GM19043 (cell line): ENCODE data around the gene ATP2B2.

Experiments used
- ATAC-seq: cut with Tn5 transposase; IDR thresholded peaks from one replicate; pipeline ENCODE4 v1.9.1; 2021; ENCODE audit warnings: low read depth; ENCODE audit not compliant: unreplicated experiment

The ATP2B2 gene

GRCh38 chr3:10530241-10530640 is 24.9 kb upstream of the ATP2B2 start:
- no peak for ATAC-seq

- no peak for ATAC-seq
Observed at GRCh38 chr3:10529809-10530208, 24.4 kb upstream of the ATP2B2 start.

- ATAC-seq: no peak
Observed at GRCh38 chr3:10528046-10528445, 22.7 kb upstream of the ATP2B2 start.

GRCh38 chr3:10527295-10528001 is 22.1 kb upstream of the ATP2B2 start:
- ATAC-seq: no peak

GRCh38 chr3:10526366-10526765 is 21.0 kb upstream of the ATP2B2 start:
- no peak for ATAC-seq

- ATAC-seq: no peak
Observed at GRCh38 chr3:10524799-10525301, 19.5 kb upstream of the ATP2B2 start.

- no peak for ATAC-seq
Observed at GRCh38 chr3:10524270-10524669, 18.9 kb upstream of the ATP2B2 start.

GRCh38 chr3:10523561-10523960 is 18.2 kb upstream of the ATP2B2 start:
- ATAC-seq: no peak

GRCh38 chr3:10522646-10523303 is 17.4 kb upstream of the ATP2B2 start:
- no peak for ATAC-seq

- no peak for ATAC-seq
Observed at GRCh38 chr3:10521772-10522441, 16.5 kb upstream of the ATP2B2 start.

GRCh38 chr3:10520072-10520471 is 14.7 kb upstream of the ATP2B2 start:
- ATAC-seq: no peak

- ATAC-seq: no peak
Observed at GRCh38 chr3:10519236-10519635, 13.8 kb upstream of the ATP2B2 start.

- ATAC-seq: no peak
Observed at GRCh38 chr3:10518506-10519150, 13.2 kb upstream of the ATP2B2 start.

- no peak for ATAC-seq
Observed at GRCh38 chr3:10517627-10518026, 12.2 kb upstream of the ATP2B2 start.

GRCh38 chr3:10516544-10517452 is 11.4 kb upstream of the ATP2B2 start:
- ATAC-seq: no peak

GRCh38 chr3:10515884-10516495 is 10.6 kb upstream of the ATP2B2 start:
- ATAC-seq: no peak

- ATAC-seq: no peak
Observed at GRCh38 chr3:10515396-10515795, 10.0 kb upstream of the ATP2B2 start.

GRCh38 chr3:10514407-10515069 is 9.2 kb upstream of the ATP2B2 start:
- no peak for ATAC-seq

GRCh38 chr3:10513306-10513705 is 7.9 kb upstream of the ATP2B2 start:
- ATAC-seq: no peak
